Measurements from ENCODE around the gene TERT.

- TF ChIP-seq CTCF (conservative IDR thresholded peaks at IDR 0.05), result no peak
- TF ChIP-seq ZFX (IDR thresholded peaks at IDR 0.05), result no peak
Measured at GRCh38 chr5:1222621-1223277, 72.1 kb downstream of the TERT start.

Data from C4-2B (cell line).